ENCODE results near the gene ERBB4.

Gene ERBB4

GRCh38 chr2:211390536-211391188, 1147.9 kb downstream of the ERBB4 start:
- DNase-seq (ENCODE audit: extremely low read depth in 1 of 2, low read depth in 1 of 2) = no peak

DNA sequence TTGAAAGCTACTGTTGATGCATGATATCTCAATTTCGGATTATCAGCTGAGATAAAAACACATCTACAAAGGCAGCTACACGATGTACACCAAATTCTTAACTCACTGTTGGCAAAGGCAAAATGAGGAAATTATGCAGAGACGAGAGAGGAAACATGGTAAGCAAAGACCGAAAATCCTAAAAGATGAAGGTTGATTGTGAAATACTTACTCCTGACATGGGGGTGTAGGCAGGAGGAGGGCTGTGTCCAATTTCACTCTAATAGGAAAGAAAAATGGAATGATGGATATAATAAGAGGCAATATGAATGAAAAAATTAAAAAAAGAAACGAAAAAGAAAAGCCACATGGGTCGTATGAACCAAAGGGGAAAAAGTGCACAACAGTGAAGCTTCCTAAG, 1150.9 kb downstream of the ERBB4 start:
- no peak for DNase-seq (ENCODE audit: extremely low read depth in 1 of 2, low read depth in 1 of 2)

GRCh38 chr2:211380041-211380440, 1158.6 kb downstream of the ERBB4 start:
- no peak for DNase-seq (ENCODE audit: extremely low read depth in 1 of 2, low read depth in 1 of 2)

DNA sequence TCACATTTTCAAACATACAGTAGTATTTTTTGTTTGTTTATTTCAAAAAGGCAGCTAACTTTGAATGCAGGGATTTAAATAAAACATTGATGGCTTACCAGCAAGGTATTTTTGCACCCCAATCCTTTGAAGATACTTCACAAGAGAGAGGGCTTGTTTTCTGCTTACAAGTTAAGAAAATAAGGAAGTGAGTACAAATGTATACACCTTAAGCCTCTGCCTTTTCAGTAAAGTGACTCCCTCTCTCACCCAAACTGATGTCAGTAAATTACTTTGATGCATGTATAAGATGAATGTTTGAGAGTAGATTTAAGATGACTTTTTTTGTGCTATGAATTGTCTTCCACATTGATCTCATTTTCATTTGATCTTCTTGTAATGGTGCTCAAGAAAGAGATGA, 1162.2 kb downstream of the ERBB4 start:
- no peak for DNase-seq (ENCODE audit: extremely low read depth in 1 of 2, low read depth in 1 of 2)

GRCh38 chr2:211373203-211373602, 1165.4 kb downstream of the ERBB4 start:
- DNase-seq (ENCODE audit: extremely low read depth in 1 of 2, low read depth in 1 of 2) = no peak

DNA sequence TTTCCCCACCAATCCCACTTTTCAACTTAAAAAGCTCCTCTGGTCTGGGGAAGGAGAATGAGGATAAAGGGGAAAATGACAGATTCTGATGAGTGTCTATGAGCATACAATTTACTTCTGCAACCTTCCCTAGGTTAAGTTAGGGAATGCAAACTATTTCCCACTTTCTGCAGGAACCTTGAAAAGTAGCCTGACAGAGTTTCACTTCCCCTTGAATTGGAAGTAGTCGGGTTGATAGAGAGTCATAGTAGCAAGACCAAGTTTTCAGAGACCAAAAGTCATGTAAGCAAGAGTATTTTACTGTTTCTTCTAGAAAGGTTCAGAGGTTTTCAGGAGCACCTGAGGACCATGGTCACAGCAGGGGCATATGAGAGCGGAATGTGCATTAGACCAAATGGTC, 1167.1 kb downstream of the ERBB4 start:
- DNase-seq (ENCODE audit: extremely low read depth in 1 of 2, low read depth in 1 of 2) = no peak

DNA sequence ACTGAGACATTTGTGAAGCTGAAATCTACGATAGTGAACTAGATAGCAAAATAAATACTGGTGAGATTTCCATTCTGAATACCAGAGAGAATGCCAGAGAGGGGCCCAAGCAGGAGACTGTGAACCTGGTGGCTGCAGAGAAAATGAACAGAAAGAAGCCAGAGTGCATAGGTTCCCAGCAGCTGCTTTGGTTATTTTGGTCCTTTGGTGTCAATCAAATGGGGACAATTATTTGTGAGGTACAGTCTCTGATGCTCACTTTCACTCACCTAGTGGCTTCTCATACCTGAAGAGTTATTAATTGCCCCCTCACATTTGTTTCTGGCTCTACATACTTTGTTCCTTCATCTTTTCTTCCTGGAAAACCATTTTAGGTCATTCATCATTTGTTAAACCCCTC, 1170.1 kb downstream of the ERBB4 start:
- DNase-seq (ENCODE audit: extremely low read depth in 1 of 2, low read depth in 1 of 2) = no peak

GRCh38 chr2:211367711-211368110, 1170.9 kb downstream of the ERBB4 start:
- no peak for DNase-seq (ENCODE audit: extremely low read depth in 1 of 2, low read depth in 1 of 2)

DNA sequence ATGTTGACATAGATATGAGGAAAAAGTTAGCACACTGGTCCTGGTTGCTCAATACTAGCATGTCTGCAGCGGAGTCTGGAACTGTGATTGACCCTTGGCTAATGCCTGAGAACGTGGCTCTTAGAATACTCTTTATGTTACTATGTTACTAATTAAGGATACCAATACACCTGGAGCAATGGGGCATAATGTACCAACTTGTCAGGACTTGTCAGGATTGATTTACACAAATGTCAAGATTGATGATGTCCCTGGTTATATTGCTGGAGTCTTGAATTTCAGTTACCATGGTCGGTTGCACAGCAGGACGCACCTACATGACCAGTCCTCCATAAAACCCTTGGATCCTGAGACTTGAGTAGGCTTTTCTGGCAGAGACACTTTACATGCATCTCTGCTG, 1171.3 kb downstream of the ERBB4 start:
- no peak for DNase-seq (ENCODE audit: extremely low read depth in 1 of 2, low read depth in 1 of 2)

DNA sequence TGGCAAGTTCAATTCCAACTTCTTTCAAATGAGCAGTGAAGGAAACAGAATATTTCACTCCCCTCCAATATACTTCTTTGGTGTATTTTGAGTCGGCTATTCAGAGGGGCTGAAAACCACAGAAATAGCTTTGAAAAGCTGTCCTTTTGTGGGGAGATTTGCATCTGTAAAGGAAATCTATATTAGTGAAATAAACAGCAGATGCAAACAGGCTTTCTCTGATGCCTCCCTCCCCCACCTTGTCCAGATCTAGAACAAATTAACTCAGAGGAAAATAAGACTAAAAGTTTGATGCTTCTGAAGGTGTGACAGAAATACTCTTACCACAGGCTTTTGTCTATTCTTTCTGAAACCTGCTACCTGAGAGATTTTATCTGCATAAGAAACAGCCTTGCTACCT, 1173.7 kb downstream of the ERBB4 start:
- DNase-seq (ENCODE audit: extremely low read depth in 1 of 2, low read depth in 1 of 2) = no peak

DNA sequence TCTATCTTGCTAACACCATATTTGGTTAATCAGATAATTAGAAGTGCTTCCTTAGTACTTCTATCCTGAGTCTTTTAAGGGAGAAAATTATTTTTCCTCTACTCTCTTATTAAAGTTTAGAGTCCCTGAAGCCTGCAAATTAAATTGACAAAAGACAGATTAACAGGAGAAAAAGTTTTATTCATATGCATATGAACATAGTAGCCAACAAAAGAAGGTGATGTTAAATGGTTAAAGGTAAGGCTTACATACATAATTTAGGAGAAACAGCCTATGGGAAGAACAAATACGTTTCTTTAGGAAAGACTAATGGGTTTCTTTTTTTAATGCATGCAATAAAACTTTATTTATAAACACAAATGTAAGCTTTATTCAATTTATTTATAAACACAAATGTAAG, 1177.2 kb downstream of the ERBB4 start:
- DNase-seq (ENCODE audit: extremely low read depth in 1 of 2, low read depth in 1 of 2) = no peak

DNA sequence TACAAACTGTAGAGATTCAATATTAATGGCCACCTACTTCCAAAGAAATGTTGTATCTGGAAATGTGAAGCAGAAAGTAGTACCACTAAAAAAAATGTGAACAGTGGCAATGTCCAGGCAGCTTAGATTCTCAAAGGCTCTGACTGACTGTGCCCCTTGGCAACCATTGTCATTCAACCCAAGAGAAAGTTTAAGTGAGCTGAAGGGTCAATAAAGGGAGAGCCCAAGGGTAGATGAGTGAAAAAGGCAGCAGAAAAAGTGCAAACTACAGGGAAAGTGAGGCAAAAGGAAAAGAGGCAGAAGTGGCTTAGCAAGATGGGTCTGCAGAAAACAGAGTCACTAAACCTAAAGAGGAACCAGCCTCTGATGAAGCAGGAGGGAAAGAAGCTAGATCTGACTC, 1179.3 kb downstream of the ERBB4 start:
- DNase-seq (ENCODE audit: extremely low read depth in 1 of 2, low read depth in 1 of 2) = no peak

DNA sequence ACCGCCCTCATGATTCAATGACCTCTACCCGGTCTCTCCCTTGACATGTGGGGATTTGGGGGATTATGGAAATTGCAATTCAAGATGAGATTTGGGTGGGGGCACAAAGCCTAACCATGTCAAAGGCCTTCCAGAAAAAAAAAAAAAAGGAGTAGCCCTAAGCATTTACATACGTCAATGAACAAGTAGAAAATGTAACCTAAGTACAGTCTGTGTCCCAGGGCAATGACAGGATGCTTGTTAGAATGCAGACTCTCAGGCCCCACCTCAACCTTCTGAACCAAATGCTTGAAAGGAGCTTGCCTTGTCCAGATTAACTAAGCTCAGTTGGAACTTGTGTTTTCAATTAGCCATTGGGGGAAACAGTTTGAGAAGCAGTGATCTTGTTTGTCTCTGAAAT, 1180.1 kb downstream of the ERBB4 start:
- no peak for DNase-seq (ENCODE audit: extremely low read depth in 1 of 2, low read depth in 1 of 2)

GRCh38 chr2:211354481-211354880, 1184.1 kb downstream of the ERBB4 start:
- no peak for DNase-seq (ENCODE audit: extremely low read depth in 1 of 2, low read depth in 1 of 2)

DNA sequence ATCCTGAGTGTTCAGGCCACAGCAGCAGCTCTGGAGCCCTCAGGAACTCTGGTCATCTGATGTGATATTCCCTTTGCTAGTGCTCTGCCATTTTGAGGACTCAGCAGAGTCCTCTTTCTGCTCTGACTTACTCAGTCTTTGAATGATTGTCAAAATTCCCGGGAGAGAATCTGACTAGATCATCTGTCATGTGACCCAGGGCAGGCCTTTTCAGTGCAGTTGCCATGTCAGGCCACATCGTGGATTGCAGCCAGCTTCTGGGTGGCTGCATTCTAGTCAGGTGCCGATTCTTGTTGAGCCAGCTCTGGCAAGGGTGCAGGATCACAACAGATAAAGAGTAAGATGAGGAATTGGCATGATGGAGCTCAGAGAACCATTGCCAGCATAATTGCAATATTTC, 1186.6 kb downstream of the ERBB4 start:
- DNase-seq (ENCODE audit: extremely low read depth in 1 of 2, low read depth in 1 of 2) = no peak

DNA sequence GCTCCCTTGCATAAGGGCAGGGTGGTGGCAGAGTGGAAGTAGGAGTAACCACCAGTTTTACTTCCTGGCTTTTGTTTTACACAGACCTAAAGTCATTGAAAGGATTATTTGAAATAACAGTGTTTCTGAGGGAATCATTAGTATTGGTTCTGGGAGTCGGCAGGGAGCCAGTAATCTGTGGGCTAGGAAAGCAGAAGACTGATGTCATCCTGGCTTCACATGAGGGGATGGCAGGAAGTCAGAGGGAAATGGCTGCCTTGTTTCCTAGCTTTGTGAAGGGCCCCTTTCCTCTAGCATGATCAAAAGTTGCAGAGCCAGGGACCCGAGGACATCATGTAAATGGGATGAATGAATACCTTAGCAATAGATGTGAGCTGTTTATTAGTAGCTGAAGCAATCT, 1189.6 kb downstream of the ERBB4 start:
- DNase-seq (ENCODE audit: extremely low read depth in 1 of 2, low read depth in 1 of 2) = no peak

DNA sequence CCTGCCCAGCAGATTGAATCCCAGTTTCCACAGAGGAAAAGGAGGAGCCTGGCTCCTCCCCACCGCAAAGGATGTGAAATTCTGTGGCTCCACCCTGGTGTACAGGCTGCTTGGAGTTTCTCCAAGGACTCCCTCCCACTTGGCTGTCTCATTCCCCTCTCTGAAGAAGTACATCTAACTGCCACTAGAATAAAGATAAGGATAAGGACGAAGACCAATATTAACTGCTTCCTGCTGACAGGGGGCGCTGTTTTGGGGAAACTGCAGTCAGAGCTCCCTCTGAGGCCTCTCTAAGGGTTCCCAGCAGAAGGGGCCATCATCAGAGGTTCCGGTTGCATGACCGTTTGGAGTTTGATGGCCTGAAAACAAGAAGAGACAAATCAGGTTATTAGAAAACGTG, 1191.3 kb downstream of the ERBB4 start:
- no peak for DNase-seq (ENCODE audit: extremely low read depth in 1 of 2, low read depth in 1 of 2)

- DNase-seq (ENCODE audit: extremely low read depth in 1 of 2, low read depth in 1 of 2) = no peak
Measured at GRCh38 chr2:211344289-211344688, 1194.3 kb downstream of the ERBB4 start.

GRCh38 chr2:211333377-211333776, 1205.2 kb downstream of the ERBB4 start:
- DNase-seq (ENCODE audit: extremely low read depth in 1 of 2, low read depth in 1 of 2) = no peak

GRCh38 chr2:211331736-211332135, 1206.9 kb downstream of the ERBB4 start:
- DNase-seq (ENCODE audit: extremely low read depth in 1 of 2, low read depth in 1 of 2) = no peak

GRCh38 chr2:211329882-211330281, 1208.7 kb downstream of the ERBB4 start:
- DNase-seq (ENCODE audit: extremely low read depth in 1 of 2, low read depth in 1 of 2) = no peak

DNA sequence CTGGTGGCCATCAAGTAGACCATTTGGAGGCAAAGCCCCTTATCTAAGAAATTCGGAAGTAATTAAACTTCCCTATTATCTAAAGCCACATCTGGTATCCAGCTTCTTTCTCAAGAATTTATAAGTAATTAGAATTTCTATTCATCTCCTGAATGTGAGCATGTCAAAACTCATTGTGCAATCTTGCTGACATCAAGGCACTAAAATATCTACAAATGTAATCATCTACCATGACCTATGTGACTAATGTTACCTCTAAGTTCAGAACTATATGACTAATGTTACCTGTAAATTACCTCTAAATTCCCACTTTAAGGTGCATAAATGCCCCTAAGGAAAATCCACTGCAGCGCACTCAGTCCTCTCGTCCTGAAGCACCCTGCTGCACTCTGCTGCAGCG, 1209.2 kb downstream of the ERBB4 start:
- no peak for DNase-seq (ENCODE audit: extremely low read depth in 1 of 2, low read depth in 1 of 2)

- DNase-seq (ENCODE audit: extremely low read depth in 1 of 2, low read depth in 1 of 2) = no peak
Measured at GRCh38 chr2:211328126-211328525, 1210.5 kb downstream of the ERBB4 start.
